Measurements from ENCODE around the gene OXT. TPM values are rescaled to one million over a fixed set of nuclear protein-coding genes. Genes with fewer than 3 reads are reported as not detected.
A peak's percentile ranks its signal among the peaks of the same experiment; 100 is the strongest.

OXT gene
- total and polyA plus RNA-seq, 2 of the 13 experiments (the other 11 are each of a cell fraction or from before 2014, with no cell fraction given): not detected

- TF ChIP-seq ZNF275 (CRISPR knock-in tag; IDR thresholded peaks at IDR 0.05; ENCODE audit: borderline replicate concordance) (no peak), ZNF274 (CRISPR knock-in tag; IDR thresholded peaks at IDR 0.05) (0 out of 2 replicates have a peak, but pooled peaks have one; percentile 40), XRCC5 (optimal IDR thresholded peaks at IDR 0.05; ENCODE audit: low read length) (peak; percentile 23), ZBTB1 (CRISPR knock-in tag; IDR thresholded peaks at IDR 0.05; ENCODE audit: borderline replicate concordance) (no peak), ATM (IDR thresholded peaks at IDR 0.05; ENCODE audit: borderline replicate concordance) (no peak), SRSF1 (optimal IDR thresholded peaks at IDR 0.05; ENCODE audit: low read depth, low read length) (peak; percentile 10), MED1 (CRISPR knock-in tag; IDR thresholded peaks at IDR 0.05) (peak; percentile 87), ZNF143 (CRISPR knock-in tag; IDR thresholded peaks at IDR 0.05) (peak; percentile 12; the same call in 1 of the 2 replicates), MEIS2 (CRISPR knock-in tag; IDR thresholded peaks at IDR 0.05) (peak; percentile 44; the same call in 1 of the 2 replicates), ZSCAN9 (CRISPR knock-in tag; IDR thresholded peaks at IDR 0.05; ENCODE audit: borderline replicate concordance) (0 out of 2 replicates have a peak, but pooled peaks have one; percentile 16), ZNF362 (CRISPR knock-in tag; IDR thresholded peaks at IDR 0.05; ENCODE audit: borderline replicate concordance) (no peak), MIER3 (CRISPR knock-in tag; IDR thresholded peaks at IDR 0.05; ENCODE audit: borderline replicate concordance) (0 out of 2 replicates have a peak, but pooled peaks have one; percentile 32), TP53 (CRISPR knock-in tag; conservative IDR thresholded peaks at IDR 0.05) (no peak), ZBTB7B (CRISPR knock-in tag; IDR thresholded peaks at IDR 0.05) (peak; percentile 99), MAX (IDR thresholded peaks at IDR 0.05) (peak; percentile 87), CREB3 (CRISPR knock-in tag; IDR thresholded peaks at IDR 0.05) (no peak), ZNF883 (CRISPR knock-in tag; IDR thresholded peaks at IDR 0.05; ENCODE audit: not compliant biosample characterization) (peak; percentile 74), HNF1A (IDR thresholded peaks at IDR 0.05; ENCODE audit: low read depth) (no peak), HNF1A (CRISPR knock-in tag; IDR thresholded peaks at IDR 0.05; ENCODE audit: borderline replicate concordance) (peak; percentile 42; the same call in 1 of the 2 replicates), CAMTA2 (CRISPR knock-in tag; IDR thresholded peaks at IDR 0.05; ENCODE audit: borderline replicate concordance) (0 out of 2 replicates have a peak, but pooled peaks have one; percentile 44)
These were observed 35.4 kb downstream of the OXT start (continued) for GRCh38 chr20:3106658-3107463.
